Keratinocyte (primary cell): ENCODE measurements around the gene SLC30A7. TPM values are rescaled to one million over a fixed set of nuclear protein-coding genes. Genes with fewer than 3 reads are reported as not detected.

Experiments used
- DNase-seq: peaks from one replicate; pipeline ENCODE4 v3.0.0-alpha.2; 2011; ENCODE audit warnings: low read depth, missing footprints, low spot score
- FAIRE-seq: peaks from 2 replicates; lab custom pipeline; 2011; peaks lifted over from hg19 to GRCh38; lab: Jason Lieb, UNC
- H2AFZ ChIP-seq: 2 replicates; pipeline ENCODE4 v1.6.0; 2012; ENCODE audit warnings: low read length, control low read depth, inconsistent platforms; ENCODE audit not compliant: control insufficient read depth
- H3K27ac ChIP-seq: 2 replicates; pipeline ENCODE4 v1.5.1; 2011; ENCODE audit warnings: low read length; ENCODE audit not compliant: control insufficient read depth, insufficient read depth
- H3K27me3 ChIP-seq: 3 replicates; pipeline ENCODE4 v1.6.0; 2011; ENCODE audit warnings: low read length; ENCODE audit not compliant: control insufficient read depth, insufficient read depth; ENCODE audit errors: extremely low read depth
- H3K36me3 ChIP-seq, 2 experiments: 2 replicates in 1 of 2; 3 replicates in 1 of 2; pipeline ENCODE4 v1.5.1; 2011; ENCODE audit warnings: low read length in 2 of 2, mild to moderate bottlenecking in 1 of 2; ENCODE audit not compliant: control insufficient read depth in 2 of 2, insufficient read depth in 2 of 2; ENCODE audit errors: extremely low read depth in 1 of 2
- H3K4me1 ChIP-seq: 3 replicates; pipeline ENCODE4 v1.5.1; 2011; ENCODE audit warnings: low read length; ENCODE audit not compliant: control insufficient read depth, insufficient read depth; ENCODE audit errors: extremely low read depth
- H3K4me2 ChIP-seq: 3 replicates; pipeline ENCODE4 v1.6.0; 2011; ENCODE audit warnings: low read depth, low read length; ENCODE audit not compliant: control insufficient read depth, insufficient read depth; ENCODE audit errors: extremely low read depth
- H3K4me3 ChIP-seq, 3 experiments: fragments of 200-600 bp in 1 of 3; sonication (generic) in 1 of 3; 2 replicates in 2 of 3; 3 replicates in 1 of 3; pipeline ENCODE4 v1.5.1; 2011 to 2016; ENCODE audit warnings: low read length in 3 of 3, mild to moderate bottlenecking in 3 of 3, control low read depth in 2 of 3, inconsistent platforms in 1 of 3, low read depth in 1 of 3, mixed read lengths in 1 of 3, mixed run types in 1 of 3, moderate library complexity in 1 of 3; ENCODE audit not compliant: control insufficient read depth in 2 of 3, insufficient read depth in 2 of 3; ENCODE audit errors: extremely low read depth in 1 of 3
- H3K79me2 ChIP-seq: 2 replicates; pipeline ENCODE4 v1.6.0; 2012; ENCODE audit warnings: low read length; ENCODE audit not compliant: control insufficient read depth, insufficient read depth
- H3K9ac ChIP-seq: 3 replicates; pipeline ENCODE4 v1.6.0; 2011; ENCODE audit warnings: low read length; ENCODE audit not compliant: control insufficient read depth, insufficient read depth; ENCODE audit errors: extremely low read depth
- H3K9me1 ChIP-seq: 3 replicates; pipeline ENCODE4 v1.6.0; 2011; ENCODE audit warnings: low read length; ENCODE audit not compliant: control insufficient read depth, insufficient read depth; ENCODE audit errors: extremely low read depth
- H3K9me3 ChIP-seq: 2 replicates; pipeline ENCODE4 v1.5.1; 2012; ENCODE audit warnings: low read depth, low read length; ENCODE audit not compliant: control insufficient read depth
- H4K20me1 ChIP-seq: 3 replicates; pipeline ENCODE4 v1.6.0; 2011; ENCODE audit warnings: low read length; ENCODE audit not compliant: control insufficient read depth, insufficient read depth; ENCODE audit errors: extremely low read depth
- CTCF ChIP-seq, 3 experiments: IDR thresholded peaks in 1 of 3; conservative IDR thresholded peaks in 1 of 3; optimal IDR thresholded peaks in 1 of 3; 2 replicates in 2 of 3; 3 replicates in 1 of 3; pipeline versions ENCODE3 to v1.5.1; 2011; ENCODE audit warnings: low read length in 3 of 3, mild to moderate bottlenecking in 3 of 3, moderate library complexity in 2 of 3, control low read depth in 1 of 3, inconsistent platforms in 1 of 3; ENCODE audit not compliant: insufficient read depth in 2 of 3; ENCODE audit errors: extremely low read depth in 1 of 3
- EZH2 ChIP-seq: IDR thresholded peaks from one replicate; pipeline ENCODE4 v1.6.1; 2012; ENCODE audit warnings: inconsistent platforms, mild to moderate bottlenecking, low read length, moderate library complexity
- dilution Hi-C: fragments of 300-500 bp; cut with MboI; formaldehyde crosslinking; loops from one replicate; pipeline ENCODE4 v1.7.0; 2020; ENCODE audit warnings: low sequenced_read_pairs; ENCODE audit not compliant: extremely low pct_ligation_motif_present
- polyA plus RNA-seq, 5 experiments: library from polyadenylated mRNA; depleted of rRNA in 3 of 5; stranded (reverse) in 3 of 5; stranded (forward) in 1 of 5; unstranded in 1 of 5; fragments of >200 nt; gene quantifications; 1 replicate in 1 of 5; 2 replicates in 3 of 5; 3 replicates in 1 of 5; pipeline versions ENCODE4 v1.2.1 to v1.2.3, GENCODE V29; 2011 to 2012; ENCODE audit warnings: missing spikeins in 2 of 5, low read depth in 1 of 5, low replicate concordance in 1 of 5

Gene SLC30A7
- polyA plus RNA-seq, 1 donor (not counting 4 experiments of a cell fraction or from before 2014, with no cell fraction given) = 15.1 TPM

DNA sequence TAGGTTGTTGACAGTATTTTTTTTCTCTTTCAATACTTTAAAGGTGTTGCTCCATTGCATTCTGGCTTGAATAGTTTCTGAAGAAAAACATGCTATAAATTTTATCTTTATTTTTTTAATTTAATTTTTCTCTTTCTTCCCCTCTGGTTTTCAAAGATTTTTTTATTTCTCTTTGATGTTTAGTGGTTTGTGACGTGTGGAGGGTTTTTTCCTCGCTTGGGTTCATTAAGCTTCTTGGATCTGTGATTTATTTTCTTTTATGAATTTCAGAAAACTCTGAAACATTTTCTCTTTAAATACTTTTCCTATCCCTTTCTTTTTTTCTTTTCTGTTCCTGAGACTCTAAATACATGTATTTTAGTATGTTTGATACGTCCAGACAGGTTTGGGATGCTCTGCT is 9.3 kb downstream of the SLC30A7 start:
- H3K4me1 ChIP-seq = no peaks in the 10 kb centered on the region
- no peak overlapping the region for H3K4me3 ChIP-seq
- H3K36me3 ChIP-seq = peaks cover 9 to 10% of the 10 kb centered on the region in 2 experiments
- H3K27ac ChIP-seq = no peak overlapping the region
- no peaks in the 10 kb centered on the region for H3K27me3 ChIP-seq
- H3K79me2 ChIP-seq = peaks cover 10% of the 10 kb centered on the region
- TF ChIP-seq CTCF (optimal IDR thresholded peaks at IDR 0.05 in 1 of 3, IDR thresholded peaks at IDR 0.05 in 1 of 3, conservative IDR thresholded peaks at IDR 0.05 in 1 of 3; ENCODE audit: extremely low read depth in 1 of 3, insufficient read depth in 2 of 3, low read length in 3 of 3) = no peak
- DNase-seq (no peak), FAIRE-seq (no peak)
- H3K9ac ChIP-seq = no peak overlapping the region
- H4K20me1 ChIP-seq = no peaks in the 10 kb centered on the region
- H3K9me3 ChIP-seq = no peaks in the 10 kb centered on the region
- H2AFZ ChIP-seq = no peak overlapping the region
- dilution Hi-C loops = no loop called here
- no peaks in the 10 kb centered on the region for H3K9me1 ChIP-seq
- no peak overlapping the region for H3K4me2 ChIP-seq

GRCh38 chr1:100907887-100908286 is 12.0 kb downstream of the SLC30A7 start:
- Histone ChIP-seq H4K20me1 (no peaks in the 10 kb centered on the region), H3K4me3 (no peak overlapping the region), H3K9me1 (no peaks in the 10 kb centered on the region), H3K9me3 (no peaks in the 10 kb centered on the region), H3K27ac (no peak overlapping the region), H3K36me3 (peaks cover 10 to 12% of the 10 kb centered on the region in 2 experiments), H3K4me2 (no peak overlapping the region), H3K79me2 (peaks cover 5% of the 10 kb centered on the region), H2AFZ (no peak overlapping the region), H3K27me3 (no peaks in the 10 kb centered on the region), H3K9ac (no peak overlapping the region), H3K4me1 (no peaks in the 10 kb centered on the region)
- dilution Hi-C loops = no loop called here
- TF ChIP-seq EZH2 (no peak), CTCF (optimal IDR thresholded peaks at IDR 0.05 in 1 of 3, IDR thresholded peaks at IDR 0.05 in 1 of 3, conservative IDR thresholded peaks at IDR 0.05 in 1 of 3; ENCODE audit: extremely low read depth in 1 of 3, insufficient read depth in 2 of 3, low read length in 3 of 3) (no peak)
- FAIRE-seq = no peak
- no peak for DNase-seq
